ENCODE results near the gene BCAS2. TPM values are rescaled to one million over a fixed set of nuclear protein-coding genes. Genes with fewer than 3 reads are reported as not detected.

BCAS2 gene
- total RNA-seq, 1 experiment from 2014 or later = 30.7 TPM

GRCh38 chr1:114524944-114525343 lies 56.5 kb downstream of the BCAS2 start:
- DNase-seq = no peak
- Mint-ChIP-seq H3K4me1 (ENCODE audit: low read depth, unreplicated experiment) (peaks cover 2% of the 10 kb centered on the region), H3K9me3 (ENCODE audit: low read depth, unreplicated experiment) (no peaks in the 10 kb centered on the region), H3K27me3 (ENCODE audit: unreplicated experiment) (no peaks in the 10 kb centered on the region), H3K36me3 (ENCODE audit: insufficient read depth, unreplicated experiment) (no peaks in the 10 kb centered on the region), H3K27ac (ENCODE audit: unreplicated experiment) (no peak overlapping the region), H3K4me3 (ENCODE audit: low read depth, unreplicated experiment) (no peak overlapping the region)
- CTCF ChIA-PET = interaction anchor here (0.6 to 1.0 kb wide), 2 partner anchors 8 to 178 kb away, joined by 3 read pairs; no protein-coding TSS in a partner anchor
- intact Hi-C loops (cut with micrococcal nuclease; ENCODE audit: unreplicated experiment) = no loop called here
- no peak for TF ChIP-seq CTCF (IDR thresholded peaks at IDR 0.05; ENCODE audit: unreplicated experiment)
- BruUV-seq (replicated peaks) = no TSS peak

GRCh38 chr1:114522264-114522575 lies 59.2 kb downstream of the BCAS2 start:
- TF ChIP-seq CTCF (IDR thresholded peaks at IDR 0.05; ENCODE audit: unreplicated experiment) = no peak
- intact Hi-C loops (cut with micrococcal nuclease; ENCODE audit: unreplicated experiment) = no loop called here
- H3K4me1 Mint-ChIP-seq (ENCODE audit: low read depth, unreplicated experiment) = no peaks in the 10 kb centered on the region
- no peak overlapping the region for H3K27ac Mint-ChIP-seq (ENCODE audit: unreplicated experiment)
- H3K4me3 Mint-ChIP-seq (ENCODE audit: low read depth, unreplicated experiment) = no peak overlapping the region
- DNase-seq = no peak
- CTCF ChIA-PET = no interaction called here
- no peaks in the 10 kb centered on the region for H3K36me3 Mint-ChIP-seq (ENCODE audit: insufficient read depth, unreplicated experiment)
- no TSS peak for BruUV-seq (replicated peaks)
- no peaks in the 10 kb centered on the region for H3K9me3 Mint-ChIP-seq (ENCODE audit: low read depth, unreplicated experiment)
- H3K27me3 Mint-ChIP-seq (ENCODE audit: unreplicated experiment) = no peaks in the 10 kb centered on the region

DNA sequence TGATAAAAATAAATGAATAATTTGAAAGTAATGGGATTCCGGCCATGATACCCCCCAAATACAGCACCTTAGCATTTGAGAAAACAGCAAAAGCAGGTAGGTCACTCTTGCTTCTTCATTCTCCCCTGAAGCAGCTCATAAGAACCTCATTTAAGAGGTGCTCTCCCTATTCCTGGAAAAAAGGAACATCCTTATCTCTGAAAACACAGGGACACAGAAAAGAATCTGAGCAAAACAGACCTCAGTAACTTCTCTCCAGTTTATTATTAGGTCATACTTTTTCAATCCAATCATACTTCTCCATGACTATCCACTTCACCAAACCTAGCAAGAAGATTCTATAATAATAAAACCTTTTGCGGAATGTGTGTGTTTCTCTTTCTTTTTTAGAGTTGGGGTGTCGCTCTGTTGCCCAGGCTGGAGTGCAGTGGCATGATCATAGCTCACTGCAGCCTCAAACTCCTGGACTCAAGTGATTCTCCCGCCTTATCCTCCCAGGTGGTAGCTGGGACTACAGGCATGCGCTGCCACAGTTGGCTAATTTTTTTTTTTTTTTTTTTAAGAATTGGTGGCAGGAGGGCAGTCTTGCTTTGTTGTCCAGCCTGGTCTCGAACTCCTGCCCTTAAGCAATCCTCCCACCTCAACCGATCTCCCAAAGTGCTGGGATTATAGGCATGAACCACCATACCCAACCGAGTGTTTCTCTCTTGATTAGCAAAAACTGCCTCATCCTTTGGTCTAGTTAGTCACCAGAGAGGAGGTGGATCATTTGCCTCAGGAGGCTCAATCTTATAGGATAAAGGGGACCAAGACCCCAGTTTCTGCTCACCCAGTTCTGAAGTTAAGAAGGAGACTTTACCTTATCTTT lies 59.8 kb downstream of the BCAS2 start:
- TF ChIP-seq CTCF (IDR thresholded peaks at IDR 0.05; ENCODE audit: unreplicated experiment) = no peak
- H3K27me3 Mint-ChIP-seq (ENCODE audit: unreplicated experiment) = no peaks in the 10 kb centered on the region
- no peaks in the 10 kb centered on the region for H3K9me3 Mint-ChIP-seq (ENCODE audit: low read depth, unreplicated experiment)
- no TSS peak for BruUV-seq (replicated peaks)
- intact Hi-C loops (cut with micrococcal nuclease; ENCODE audit: unreplicated experiment) = no loop called here
- CTCF ChIA-PET = no interaction called here
- H3K4me1 Mint-ChIP-seq (ENCODE audit: low read depth, unreplicated experiment) = no peaks in the 10 kb centered on the region
- DNase-seq = no peak
- no peaks in the 10 kb centered on the region for H3K36me3 Mint-ChIP-seq (ENCODE audit: insufficient read depth, unreplicated experiment)
- no peak overlapping the region for H3K4me3 Mint-ChIP-seq (ENCODE audit: low read depth, unreplicated experiment)
- H3K27ac Mint-ChIP-seq (ENCODE audit: unreplicated experiment) = no peak overlapping the region

Other genes starting within 250 kb of the BCAS2 start
- 42.0 and 46.8 TPM in 2 replicates for gene TRIM33, start 70.4 kb downstream of the BCAS2 start, total RNA-seq (2022)
- 1.2 and 1.3 TPM in 2 replicates for gene DENND2C, start 88.4 kb upstream of the BCAS2 start, total RNA-seq (2022)
- not detected in 2 replicates for gene AMPD1, start 113.9 kb upstream of the BCAS2 start, total RNA-seq (2022)
- 29.1 and 29.4 TPM in 2 replicates for gene NRAS, start 135.2 kb upstream of the BCAS2 start, total RNA-seq (2022)
- gene CSDE1, start 176.4 kb upstream of the BCAS2 start, total RNA-seq (2022) = 333 and 362 TPM in 2 replicates
- gene SIKE1, start 199.1 kb upstream of the BCAS2 start, total RNA-seq (2022) = 26.7 and 37.1 TPM in 2 replicates